GM10266 (cell line): ENCODE data around the gene CRACR2A.

Source experiments
- DNase-seq: peaks from one replicate; pipeline ENCODE4 v3.0.0; 2012; ENCODE audit errors: extremely low spot score
- CTCF ChIP-seq: IDR thresholded peaks from 2 replicates; pipeline ENCODE4 v1.5.1; 2012; ENCODE audit warnings: mild to moderate bottlenecking, low read depth; ENCODE audit not compliant: control insufficient read depth, insufficient read depth; ENCODE audit errors: missing control alignments

The CRACR2A gene

GRCh38 chr12:3646561-3647241, 106.2 kb downstream of the CRACR2A start:
- no peak for TF ChIP-seq CTCF
- no peak for DNase-seq

DNA sequence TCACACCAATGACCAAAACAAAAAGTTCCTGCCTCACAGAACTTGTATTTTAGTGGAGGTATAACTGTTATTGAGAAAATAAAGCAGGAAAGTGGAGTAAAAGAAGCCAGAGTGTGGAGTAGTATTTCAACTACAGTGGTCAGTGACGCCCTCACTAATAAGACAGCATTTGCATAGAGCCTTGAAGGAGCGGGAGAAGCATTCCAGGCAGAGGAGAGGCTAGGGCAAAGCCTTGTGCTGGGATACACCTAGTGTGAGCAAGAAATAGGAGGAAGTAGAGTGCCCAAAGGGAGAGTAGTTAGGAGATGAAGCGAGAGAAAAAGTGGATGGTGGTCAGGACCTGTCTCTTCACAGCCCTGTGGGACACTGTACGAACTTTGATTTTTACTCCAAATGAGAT, 107.8 kb downstream of the CRACR2A start:
- TF ChIP-seq CTCF: no peak
- DNase-seq: no peak

GRCh38 chr12:3644104-3644503, 108.8 kb downstream of the CRACR2A start:
- no peak for TF ChIP-seq CTCF
- DNase-seq: no peak

- no peak for TF ChIP-seq CTCF
- DNase-seq: no peak
Measured at GRCh38 chr12:3641428-3642018, 111.4 kb downstream of the CRACR2A start.

GRCh38 chr12:3636328-3636727, 116.6 kb downstream of the CRACR2A start:
- TF ChIP-seq CTCF: no peak
- DNase-seq: no peak

DNA sequence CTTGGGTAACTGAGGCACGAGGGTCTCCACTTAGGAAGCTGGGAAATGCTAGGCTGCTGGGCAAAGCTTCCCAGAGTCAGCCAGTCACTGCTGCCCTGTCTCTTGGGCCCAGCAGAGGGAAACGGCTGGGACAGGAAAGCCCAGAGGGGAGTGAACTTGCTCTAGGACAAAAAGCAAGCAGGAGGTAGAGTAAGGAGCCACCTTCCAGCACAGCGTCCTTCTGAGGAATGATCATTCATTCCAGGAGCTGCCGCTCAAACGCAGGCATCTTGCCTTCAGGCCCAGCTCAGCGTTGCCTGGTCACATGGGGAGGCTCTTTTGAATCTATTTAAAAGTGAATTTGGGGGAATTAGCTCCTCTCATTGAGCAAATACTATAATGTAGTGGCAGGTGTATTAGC, 118.6 kb downstream of the CRACR2A start:
- DNase-seq: no peak
- TF ChIP-seq CTCF: no peak

DNA sequence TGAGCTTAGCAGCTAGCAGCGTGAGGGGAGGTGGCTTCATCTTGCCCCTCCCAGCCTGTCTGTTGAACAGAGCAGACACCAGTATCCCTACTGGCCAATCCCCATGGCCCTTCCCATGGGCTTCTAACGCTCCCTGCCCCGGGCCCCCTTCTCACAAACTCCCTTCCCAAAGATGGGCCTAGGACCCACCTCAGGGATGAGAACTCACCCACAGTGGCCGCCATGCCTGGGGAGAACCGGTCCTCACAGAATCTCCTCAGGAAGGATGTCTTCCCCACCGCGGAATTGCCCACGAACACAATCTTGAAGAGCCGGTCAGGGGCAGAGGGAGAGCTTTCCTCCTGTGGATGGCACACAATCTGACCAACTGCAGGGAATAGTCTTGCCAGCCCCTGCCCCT, 119.5 kb downstream of the CRACR2A start:
- no peak for TF ChIP-seq CTCF

More for the DNA sequence above, 119.5 kb downstream of the CRACR2A start:
- DNase-seq: no peak
